Activated T-helper 2 cell treated with anti-CD3 and anti-CD28 coated beads, Interferon-gamma antibody, Interleukin-2, Interleukin-4, amounts not matched to agents 10 μg/mL and 5 μg/mL and 100 μg/mL, durations not matched to agents 14 hours and 24 hours and 36 hours (primary cell): Measurements from ENCODE around the gene KRT14. TPM values are rescaled to one million over a fixed set of nuclear protein-coding genes. Genes with fewer than 3 reads are reported as not detected.

Source experiments
- DNase-seq: peaks from one replicate; pipeline ENCODE4 v3.0.0; 2021; ENCODE audit warnings: low spot score
- H3K27ac Mint-ChIP-seq: one replicate; pipeline ENCODE4 v1.8.0; 2021; ENCODE audit warnings: mixed read lengths
- H3K27me3 Mint-ChIP-seq: one replicate; pipeline ENCODE4 v1.8.0; 2021; ENCODE audit warnings: low read depth, mixed read lengths
- H3K36me3 Mint-ChIP-seq: one replicate; pipeline ENCODE4 v1.8.0; 2021; ENCODE audit warnings: low read depth, mixed read lengths
- H3K4me1 Mint-ChIP-seq: one replicate; pipeline ENCODE4 v1.8.0; 2021; ENCODE audit warnings: low read depth, mixed read lengths
- H3K4me3 Mint-ChIP-seq: one replicate; pipeline ENCODE4 v1.8.0; 2021; ENCODE audit warnings: low read depth, mild to moderate bottlenecking, moderate library complexity, mixed read lengths
- H3K9me3 Mint-ChIP-seq: one replicate; pipeline ENCODE4 v1.8.0; 2021; ENCODE audit warnings: mixed read lengths
- intact Hi-C: fragments of 100-400 bp; cut with micrococcal nuclease; formaldehyde crosslinking; loops from one replicate; pipeline ENCODE4 v1.15.1; 2023
- total RNA-seq: library from RNA; stranded (reverse); gene quantifications from 2 replicates; pipeline ENCODE4 v1.2.3, GENCODE V29; 2022

The KRT14 gene
- total RNA-seq, 1 donor from 2014 or later: not detected

DNA sequence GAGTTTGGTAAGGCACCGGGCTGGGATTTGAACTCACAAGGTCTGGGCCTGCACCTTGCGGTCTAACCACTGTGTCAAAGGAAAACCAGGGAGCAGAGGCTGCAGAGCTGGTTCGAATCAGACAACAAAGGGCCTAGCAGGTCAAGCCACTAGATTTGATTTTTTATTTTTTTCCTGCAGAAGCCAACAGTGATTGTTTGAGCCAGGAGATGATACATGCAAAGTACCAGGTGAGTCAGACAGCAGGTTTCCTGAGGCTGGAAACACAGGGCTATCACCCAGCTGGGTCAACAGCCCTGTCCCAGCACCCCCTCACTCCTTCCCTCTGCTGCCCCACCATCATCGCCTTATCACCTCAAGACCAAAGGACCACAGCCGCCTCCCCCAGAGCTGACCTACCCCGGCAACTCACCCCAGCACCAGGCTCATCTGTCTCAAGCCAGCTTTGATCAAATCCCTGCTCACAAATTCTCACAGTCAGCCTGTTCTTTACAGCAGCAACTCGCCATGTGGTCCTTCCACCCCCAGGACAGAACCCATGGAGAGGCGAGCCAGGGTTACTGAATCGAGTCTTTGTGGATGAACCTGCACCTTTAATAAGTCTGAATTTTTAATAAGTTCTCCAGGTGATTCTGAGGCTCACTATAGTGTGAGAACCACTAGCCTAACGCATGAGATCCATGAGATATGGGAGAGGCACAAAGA lies 45.6 kb downstream of the KRT14 start:
- Mint-ChIP-seq H3K9me3 (no peaks in the 10 kb centered on the region), H3K4me3 (no peak overlapping the region), H3K27me3 (peaks cover 2% of the 10 kb centered on the region), H3K27ac (no peak overlapping the region), H3K4me1 (peaks cover 3% of the 10 kb centered on the region), H3K36me3 (no peaks in the 10 kb centered on the region)
- intact Hi-C loops: loop anchor here (10.0 kb wide), 1 partner anchor 136 kb away; no protein-coding TSS in a partner anchor
- DNase-seq: no peak

GRCh38 chr17:41539979-41540701 lies 46.6 kb downstream of the KRT14 start:
- peaks cover 6% of the 10 kb centered on the region for H3K27me3 Mint-ChIP-seq
- intact Hi-C loops: loop anchor here (10.0 kb wide), 1 partner anchor 135 kb away; no protein-coding TSS in a partner anchor
- no peaks in the 10 kb centered on the region for H3K9me3 Mint-ChIP-seq
- H3K4me1 Mint-ChIP-seq: peaks cover 3% of the 10 kb centered on the region
- no peaks in the 10 kb centered on the region for H3K36me3 Mint-ChIP-seq
- H3K4me3 Mint-ChIP-seq: no peak overlapping the region
- H3K27ac Mint-ChIP-seq: no peak overlapping the region
- DNase-seq: no peak

DNA sequence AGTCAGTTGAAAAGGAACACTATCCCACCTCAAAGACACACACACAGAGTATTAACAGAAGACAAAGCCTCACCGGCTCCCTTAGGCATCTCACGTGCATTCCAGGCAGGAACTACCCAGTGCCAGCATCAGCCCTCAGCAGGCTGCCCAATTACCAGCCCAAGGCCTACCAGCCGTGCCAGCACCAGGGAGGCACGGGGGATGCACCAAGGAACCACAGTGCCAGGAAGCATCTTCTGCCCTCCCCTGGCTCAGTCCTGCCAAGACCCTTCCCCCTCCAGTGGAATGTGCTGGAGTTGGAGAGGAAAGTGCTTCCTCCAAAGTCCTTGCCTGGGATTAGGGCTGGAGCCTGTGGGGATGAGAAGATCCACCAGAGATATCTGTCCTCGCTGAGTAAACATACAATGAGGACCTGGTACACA lies 47.6 kb downstream of the KRT14 start:
- peaks cover 9% of the 10 kb centered on the region for H3K27me3 Mint-ChIP-seq
- intact Hi-C loops: no loop called here
- H3K9me3 Mint-ChIP-seq: no peaks in the 10 kb centered on the region
- no peaks in the 10 kb centered on the region for H3K36me3 Mint-ChIP-seq
- peaks cover 3% of the 10 kb centered on the region for H3K4me1 Mint-ChIP-seq
- DNase-seq: no peak
- H3K27ac Mint-ChIP-seq: no peak overlapping the region
- no peak overlapping the region for H3K4me3 Mint-ChIP-seq

- no peak overlapping the region for H3K4me3 Mint-ChIP-seq
- H3K36me3 Mint-ChIP-seq: no peaks in the 10 kb centered on the region
- H3K27me3 Mint-ChIP-seq: peaks cover 9% of the 10 kb centered on the region
- H3K27ac Mint-ChIP-seq: no peak overlapping the region
- peaks cover 3% of the 10 kb centered on the region for H3K4me1 Mint-ChIP-seq
- intact Hi-C loops: no loop called here
- DNase-seq: no peak
- no peaks in the 10 kb centered on the region for H3K9me3 Mint-ChIP-seq
Observed at GRCh38 chr17:41538565-41538991, 48.1 kb downstream of the KRT14 start.

DNA sequence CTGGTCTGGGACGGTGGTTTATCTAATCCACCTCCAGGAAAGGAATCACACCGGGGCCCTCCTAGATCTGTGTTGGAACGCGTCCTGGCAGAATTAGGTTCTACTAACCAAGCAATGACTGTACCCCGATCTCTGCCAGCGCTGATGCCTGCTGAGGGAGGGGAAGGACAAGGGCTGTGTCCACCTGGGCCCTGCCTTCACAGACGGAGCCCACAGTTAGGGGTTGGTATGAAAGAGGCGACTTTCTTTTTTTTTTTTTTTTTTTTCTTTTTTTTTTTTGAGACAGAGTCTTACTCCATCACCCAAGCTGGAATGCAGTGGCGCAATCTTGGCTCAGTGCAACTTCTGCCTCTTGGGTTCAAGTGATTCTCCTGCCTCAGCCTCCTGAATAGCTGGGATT lies 48.7 kb downstream of the KRT14 start:
- no peak overlapping the region for H3K27ac Mint-ChIP-seq
- no peaks in the 10 kb centered on the region for H3K9me3 Mint-ChIP-seq
- intact Hi-C loops: no loop called here
- peaks cover 9% of the 10 kb centered on the region for H3K27me3 Mint-ChIP-seq
- H3K4me3 Mint-ChIP-seq: no peak overlapping the region
- no peaks in the 10 kb centered on the region for H3K36me3 Mint-ChIP-seq
- peaks cover 3% of the 10 kb centered on the region for H3K4me1 Mint-ChIP-seq
- no peak for DNase-seq

- H3K4me3 Mint-ChIP-seq: no peak overlapping the region
- H3K27ac Mint-ChIP-seq: no peak overlapping the region
- peaks cover 13% of the 10 kb centered on the region for H3K27me3 Mint-ChIP-seq
- no peak for DNase-seq
- intact Hi-C loops: no loop called here
- peaks cover 2% of the 10 kb centered on the region for H3K4me1 Mint-ChIP-seq
- H3K36me3 Mint-ChIP-seq: no peaks in the 10 kb centered on the region
- H3K9me3 Mint-ChIP-seq: no peaks in the 10 kb centered on the region
Observed at GRCh38 chr17:41537614-41537954, 49.1 kb downstream of the KRT14 start.

DNA sequence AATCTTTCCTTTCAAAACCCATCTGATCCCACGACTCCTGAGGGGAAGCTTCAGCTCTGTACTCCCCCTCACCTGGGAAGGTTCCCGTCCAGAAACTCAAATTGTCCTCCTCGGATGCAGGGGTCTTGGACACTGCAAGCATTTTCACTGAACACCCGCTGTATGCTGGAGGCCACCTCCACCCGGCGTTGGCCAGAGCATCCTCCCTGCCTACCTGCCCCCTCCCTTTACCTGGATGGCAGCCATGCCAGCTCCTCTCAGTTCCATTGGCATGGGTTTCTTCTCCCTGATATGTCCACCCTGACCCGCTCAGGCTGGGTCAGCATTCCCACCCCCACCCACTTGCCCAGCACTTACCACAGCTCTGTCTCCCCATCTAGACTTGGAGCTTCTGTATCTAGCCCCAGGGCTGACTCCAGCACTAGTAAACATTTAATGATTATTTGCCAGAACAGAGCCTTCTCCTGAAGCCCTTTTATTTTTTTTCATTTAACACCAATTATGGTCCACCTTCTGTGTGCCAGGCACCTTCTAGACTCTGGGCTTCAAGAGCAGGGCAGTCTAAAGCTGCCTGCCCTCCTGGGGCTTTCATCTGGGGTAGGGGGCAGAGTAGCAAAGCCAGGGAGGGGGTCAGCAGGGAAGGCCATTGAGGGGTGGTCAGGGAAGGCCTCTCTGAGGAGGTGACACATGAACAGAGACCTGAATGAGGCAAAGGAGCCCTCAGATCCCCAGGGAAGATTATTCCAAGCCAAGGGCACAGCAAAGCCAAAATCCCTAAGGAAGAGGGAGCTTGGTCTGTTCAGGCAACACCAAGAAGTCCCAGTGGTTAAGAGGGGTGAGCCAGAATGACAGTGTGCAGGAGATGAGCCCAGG lies 49.7 kb downstream of the KRT14 start:
- no peaks in the 10 kb centered on the region for H3K36me3 Mint-ChIP-seq
- H3K9me3 Mint-ChIP-seq: no peaks in the 10 kb centered on the region
- DNase-seq: no peak
- intact Hi-C loops: no loop called here
- H3K4me3 Mint-ChIP-seq: no peak overlapping the region
- H3K4me1 Mint-ChIP-seq: no peaks in the 10 kb centered on the region
- no peak overlapping the region for H3K27ac Mint-ChIP-seq
- H3K27me3 Mint-ChIP-seq: peaks cover 16% of the 10 kb centered on the region

GRCh38 chr17:41535764-41536481 lies 50.8 kb downstream of the KRT14 start:
- H3K9me3 Mint-ChIP-seq: no peaks in the 10 kb centered on the region
- H3K27me3 Mint-ChIP-seq: peaks cover 23% of the 10 kb centered on the region
- no peak for DNase-seq
- H3K4me3 Mint-ChIP-seq: no peak overlapping the region
- H3K4me1 Mint-ChIP-seq: no peaks in the 10 kb centered on the region
- no peaks in the 10 kb centered on the region for H3K36me3 Mint-ChIP-seq
- intact Hi-C loops: no loop called here
- no peak overlapping the region for H3K27ac Mint-ChIP-seq

DNA sequence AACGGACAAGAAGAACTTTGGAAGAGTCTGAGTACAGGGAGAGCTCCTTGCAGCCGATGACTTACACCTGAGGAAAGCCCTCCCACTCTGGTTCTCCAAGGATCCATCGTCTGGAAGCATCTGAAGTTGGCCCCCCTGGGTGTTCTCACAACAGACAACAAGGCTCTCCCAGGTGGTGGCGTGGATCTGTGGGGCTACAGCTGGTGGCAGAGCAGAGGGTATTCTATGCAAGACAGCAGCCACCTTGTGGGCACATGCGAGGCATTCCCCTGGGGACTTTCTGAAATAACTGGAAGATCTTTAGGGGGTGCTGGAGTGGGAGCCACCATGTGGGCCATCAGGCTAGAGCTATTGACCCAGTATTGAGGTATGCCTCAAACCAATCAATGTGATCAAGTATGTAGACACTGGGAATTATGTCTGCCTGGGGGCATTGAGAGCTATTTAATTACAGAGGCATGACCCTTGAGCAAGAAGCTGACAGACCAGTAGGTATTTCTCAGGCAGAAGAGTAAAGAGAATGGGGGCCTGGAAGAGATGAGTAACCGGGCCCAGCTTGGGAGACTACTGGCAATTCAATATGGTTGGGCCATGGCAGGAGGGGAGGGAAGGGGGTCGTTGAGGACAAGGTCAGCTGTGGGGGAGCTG lies 51.7 kb downstream of the KRT14 start:
- no peaks in the 10 kb centered on the region for H3K36me3 Mint-ChIP-seq
- no peak overlapping the region for H3K27ac Mint-ChIP-seq
- DNase-seq: no peak
- no peak overlapping the region for H3K4me3 Mint-ChIP-seq
- intact Hi-C loops: no loop called here
- no peaks in the 10 kb centered on the region for H3K9me3 Mint-ChIP-seq
- H3K4me1 Mint-ChIP-seq: no peaks in the 10 kb centered on the region
- peaks cover 30% of the 10 kb centered on the region for H3K27me3 Mint-ChIP-seq

DNA sequence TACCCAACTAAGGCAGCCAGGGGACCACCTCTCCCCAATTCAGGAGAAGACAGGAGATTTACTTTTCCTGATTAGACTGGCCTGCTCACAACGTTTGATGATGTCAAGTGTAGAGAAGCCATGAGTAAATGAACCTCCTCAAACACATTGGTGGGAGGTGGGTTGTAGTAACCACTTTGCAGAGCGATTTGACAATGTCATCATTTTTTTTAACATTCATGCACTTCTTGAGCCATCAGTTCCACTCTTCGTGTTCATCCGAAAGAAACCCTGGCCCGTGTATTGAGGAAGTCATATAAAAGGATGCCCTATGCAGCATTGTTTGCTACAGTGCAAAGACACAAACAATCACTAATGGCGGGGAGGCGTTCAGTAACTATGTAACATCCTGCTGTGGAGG lies 53.1 kb downstream of the KRT14 start:
- no peak overlapping the region for H3K27ac Mint-ChIP-seq
- H3K4me1 Mint-ChIP-seq: no peaks in the 10 kb centered on the region
- intact Hi-C loops: no loop called here
- no peak overlapping the region for H3K4me3 Mint-ChIP-seq
- DNase-seq: no peak
- H3K9me3 Mint-ChIP-seq: no peaks in the 10 kb centered on the region
- no peaks in the 10 kb centered on the region for H3K36me3 Mint-ChIP-seq
- H3K27me3 Mint-ChIP-seq: peaks cover 44% of the 10 kb centered on the region

- Mint-ChIP-seq H3K9me3 (no peaks in the 10 kb centered on the region), H3K4me1 (peaks cover 1% of the 10 kb centered on the region), H3K27me3 (peaks cover 49% of the 10 kb centered on the region), H3K4me3 (no peak overlapping the region), H3K27ac (no peak overlapping the region), H3K36me3 (no peaks in the 10 kb centered on the region)
- intact Hi-C loops: no loop called here
- no peak for DNase-seq
Observed at GRCh38 chr17:41532947-41533570, 53.6 kb downstream of the KRT14 start.
